ENCODE measurements around the gene DNAJB8. TPM values are rescaled to one million over a fixed set of nuclear protein-coding genes. Genes with fewer than 3 reads are reported as not detected.

Gene DNAJB8
- total RNA-seq, 3 donors from 2014 or later (not counting 1 experiment from before 2014, with no cell fraction given) = not detected

DNA sequence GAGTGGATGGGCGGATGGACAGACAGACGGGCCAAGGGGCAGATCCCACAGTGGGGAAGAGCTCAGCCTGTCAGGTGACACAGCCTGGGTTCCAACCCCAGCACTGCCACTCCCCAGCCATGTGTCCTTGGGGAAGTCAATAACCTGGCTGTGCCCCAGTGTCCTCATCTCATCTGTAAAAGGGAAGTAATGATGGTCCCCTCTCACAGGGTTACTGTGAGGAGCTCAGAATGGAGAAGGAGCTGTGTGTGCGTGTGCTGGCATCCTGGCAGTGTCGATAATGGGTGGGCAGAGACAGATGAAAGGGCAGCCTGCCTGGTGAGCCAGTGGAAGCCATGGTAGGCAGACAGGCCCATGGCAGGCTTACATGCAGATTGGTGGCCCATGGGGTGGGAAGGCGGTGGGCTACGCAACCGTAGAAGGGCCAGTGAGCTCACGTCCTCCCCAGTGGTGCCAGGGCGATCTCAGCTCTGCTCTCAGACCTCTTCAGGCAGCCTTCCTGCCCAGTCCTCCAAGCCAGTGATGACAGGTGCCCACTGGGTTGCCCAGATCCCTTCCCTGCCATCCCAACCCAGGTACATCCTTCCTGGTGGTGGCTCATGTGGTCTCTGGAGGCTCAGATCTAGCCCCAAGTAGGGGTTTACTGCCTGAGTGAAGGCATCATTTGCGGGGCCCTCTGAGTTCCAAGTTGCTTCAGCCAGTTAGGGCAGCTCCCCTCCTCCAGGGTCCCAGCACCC is 2.3 kb upstream of the DNAJB8 start:
- intact Hi-C loops (cut with micrococcal nuclease) = no loop called here
- 86% methylated on average over 10 of the region's 10 CpGs for WGBS (ENCODE audit: insufficient coverage)
- Histone ChIP-seq H3K9me3 (ENCODE audit: control insufficient read depth, insufficient read depth, low read length) (no peaks in the 10 kb centered on the region), H3K4me3 (ENCODE audit: low read length) (no peak overlapping the region), H3K4me1 (ENCODE audit: control insufficient read depth, insufficient read depth, low read length) (peaks cover 7% of the 10 kb centered on the region), H3K27me3 (ENCODE audit: control insufficient read depth, insufficient read depth, low read length) (no peaks in the 10 kb centered on the region), H3K36me3 (ENCODE audit: control insufficient read depth, insufficient read depth, low read length) (no peaks in the 10 kb centered on the region), H3K27ac (ENCODE audit: low read length) (no peak overlapping the region)
- Mint-ChIP-seq H3K9me3 (no peaks in the 10 kb centered on the region), H3K36me3 (no peaks in the 10 kb centered on the region), H3K4me3 (no peak overlapping the region), H3K4me1 (peaks cover 12 to 17% of the 10 kb centered on the region in 2 donors), H3K27me3 (ENCODE audit: low read depth in 2 of 2) (peaks cover 0 to 24% of the 10 kb centered on the region in 2 donors), H3K27ac (no peak overlapping the region)
- TF ChIP-seq, protein P1, sequence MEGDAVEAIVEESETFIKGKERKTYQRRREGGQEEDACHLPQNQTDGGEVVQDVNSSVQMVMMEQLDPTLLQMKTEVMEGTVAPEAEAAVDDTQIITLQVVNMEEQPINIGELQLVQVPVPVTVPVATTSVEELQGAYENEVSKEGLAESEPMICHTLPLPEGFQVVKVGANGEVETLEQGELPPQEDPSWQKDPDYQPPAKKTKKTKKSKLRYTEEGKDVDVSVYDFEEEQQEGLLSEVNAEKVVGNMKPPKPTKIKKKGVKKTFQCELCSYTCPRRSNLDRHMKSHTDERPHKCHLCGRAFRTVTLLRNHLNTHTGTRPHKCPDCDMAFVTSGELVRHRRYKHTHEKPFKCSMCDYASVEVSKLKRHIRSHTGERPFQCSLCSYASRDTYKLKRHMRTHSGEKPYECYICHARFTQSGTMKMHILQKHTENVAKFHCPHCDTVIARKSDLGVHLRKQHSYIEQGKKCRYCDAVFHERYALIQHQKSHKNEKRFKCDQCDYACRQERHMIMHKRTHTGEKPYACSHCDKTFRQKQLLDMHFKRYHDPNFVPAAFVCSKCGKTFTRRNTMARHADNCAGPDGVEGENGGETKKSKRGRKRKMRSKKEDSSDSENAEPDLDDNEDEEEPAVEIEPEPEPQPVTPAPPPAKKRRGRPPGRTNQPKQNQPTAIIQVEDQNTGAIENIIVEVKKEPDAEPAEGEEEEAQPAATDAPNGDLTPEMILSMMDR (IDR thresholded peaks at IDR 0.05) = no peak
- ATAC-seq = no peak
- no peak for DNase-seq

DNA sequence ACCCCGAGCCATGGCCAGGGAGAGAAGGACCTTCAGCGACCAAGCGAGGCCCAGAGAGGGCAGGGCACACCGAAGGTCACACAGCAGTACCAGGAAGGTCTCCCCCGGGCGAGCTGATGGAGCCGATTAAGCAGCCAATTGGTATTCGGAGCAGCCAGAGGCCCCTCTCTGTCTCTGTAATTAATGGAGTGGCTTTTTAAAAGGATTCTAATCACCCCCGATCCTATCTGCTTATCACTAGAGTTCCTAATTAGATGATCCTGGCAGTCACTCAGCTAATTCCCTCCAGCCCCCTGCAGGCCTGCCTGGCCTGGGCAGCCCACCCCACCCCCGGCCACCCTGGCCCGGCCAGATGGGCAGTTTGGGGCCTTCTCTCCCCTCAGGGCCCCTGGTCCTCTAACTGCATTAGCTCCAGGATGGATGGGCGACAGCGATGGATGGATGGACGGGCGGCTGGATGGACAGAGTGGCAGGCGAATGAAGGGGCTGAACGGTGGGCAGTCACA is 1.6 kb upstream of the DNAJB8 start:
- Histone ChIP-seq H3K27ac (ENCODE audit: low read length) (no peak overlapping the region), H3K4me3 (ENCODE audit: low read length) (no peak overlapping the region), H3K36me3 (ENCODE audit: control insufficient read depth, insufficient read depth, low read length) (no peaks in the 10 kb centered on the region), H3K9me3 (ENCODE audit: control insufficient read depth, insufficient read depth, low read length) (no peaks in the 10 kb centered on the region), H3K4me1 (ENCODE audit: control insufficient read depth, insufficient read depth, low read length) (peaks cover 7% of the 10 kb centered on the region), H3K27me3 (ENCODE audit: control insufficient read depth, insufficient read depth, low read length) (no peaks in the 10 kb centered on the region)
- TF ChIP-seq, protein P1 (IDR thresholded peaks at IDR 0.05) = no peak
- 92% methylated on average over 17 of the region's 17 CpGs for WGBS (ENCODE audit: insufficient coverage)
- Mint-ChIP-seq H3K27ac (no peak overlapping the region), H3K4me3 (no peak overlapping the region), H3K9me3 (no peaks in the 10 kb centered on the region), H3K27me3 (ENCODE audit: low read depth in 2 of 2) (peaks cover 0 to 22% of the 10 kb centered on the region in 2 donors), H3K36me3 (no peaks in the 10 kb centered on the region), H3K4me1 (peaks cover 12 to 17% of the 10 kb centered on the region in 2 donors)
- DNase-seq (no peak), ATAC-seq (no peak)
- intact Hi-C loops (cut with micrococcal nuclease) = no loop called here

DNA sequence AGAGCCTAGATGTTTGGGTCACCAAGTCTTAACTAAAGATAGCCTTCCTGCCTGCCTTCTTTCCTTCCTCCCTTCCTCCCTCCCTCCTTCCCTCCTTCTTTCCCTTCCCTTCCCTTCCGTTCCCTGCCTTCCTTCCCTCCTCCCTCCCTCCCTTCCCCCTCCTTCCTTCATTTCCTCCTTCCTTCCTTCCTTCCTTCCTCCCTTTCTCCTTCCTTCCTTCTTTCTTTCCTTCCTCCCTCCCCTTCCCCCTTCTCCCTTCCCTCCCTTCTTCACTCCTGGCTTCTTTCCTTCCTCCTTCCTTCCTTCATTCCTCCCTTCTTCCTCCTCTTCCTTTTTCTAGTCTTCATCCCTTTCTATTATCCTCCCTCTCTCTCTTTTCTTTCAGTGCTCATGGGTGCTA is 2.0 kb downstream of the DNAJB8 start:
- Mint-ChIP-seq H3K27ac (no peak overlapping the region), H3K4me3 (no peak overlapping the region), H3K4me1 (peaks cover 12 to 17% of the 10 kb centered on the region in 2 donors), H3K27me3 (ENCODE audit: low read depth in 2 of 2) (peaks cover 0 to 12% of the 10 kb centered on the region in 2 donors), H3K36me3 (no peaks in the 10 kb centered on the region), H3K9me3 (no peaks in the 10 kb centered on the region)
- Histone ChIP-seq H3K27ac (ENCODE audit: low read length) (no peak overlapping the region), H3K4me1 (ENCODE audit: control insufficient read depth, insufficient read depth, low read length) (peaks cover 7% of the 10 kb centered on the region), H3K36me3 (ENCODE audit: control insufficient read depth, insufficient read depth, low read length) (no peaks in the 10 kb centered on the region), H3K27me3 (ENCODE audit: control insufficient read depth, insufficient read depth, low read length) (no peaks in the 10 kb centered on the region), H3K4me3 (ENCODE audit: low read length) (no peak overlapping the region), H3K9me3 (ENCODE audit: control insufficient read depth, insufficient read depth, low read length) (no peaks in the 10 kb centered on the region)
- ATAC-seq (no peak), DNase-seq (no peak)
- intact Hi-C loops (cut with micrococcal nuclease) = no loop called here
- WGBS (ENCODE audit: insufficient coverage) = 56% methylated on average over 1 of the region's 1 CpG
- TF ChIP-seq, protein P1 (IDR thresholded peaks at IDR 0.05) = no peak

Data from natural killer cell (primary cell).